Fibroblast of upper back skin (primary cell): Measurements from ENCODE around the gene CEP68.

Experiments used
- DNase-seq: peaks from one replicate; pipeline ENCODE4 v3.0.0-alpha.2; 2013

Gene CEP68

GRCh38 chr2:65134158-65134557 lies 77.9 kb downstream of the CEP68 start:
- DNase-seq: no peak

DNA sequence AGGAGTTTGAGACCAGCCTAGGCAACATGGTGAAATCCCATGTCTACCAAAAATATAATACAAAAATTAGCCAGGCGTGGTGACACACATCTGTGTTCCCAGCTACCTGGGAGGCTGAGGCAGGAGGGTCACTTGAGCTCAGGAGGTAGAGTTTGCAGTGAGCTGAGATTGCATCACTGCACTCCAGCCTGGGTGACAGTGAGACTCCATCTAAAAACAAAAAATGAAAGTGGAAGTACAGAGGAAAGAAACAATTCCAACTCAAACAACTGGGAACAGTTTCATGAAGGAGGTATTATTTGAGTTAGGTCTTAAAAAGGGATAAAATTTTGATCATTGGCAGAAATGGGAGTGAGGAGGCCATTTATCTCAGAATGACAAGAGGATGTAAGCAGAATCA lies 80.0 kb downstream of the CEP68 start:
- DNase-seq: no peak
